RWPE2 (cell line): ENCODE data around the gene CELF2.

Experiments
- ATAC-seq: fragments of 200-7000 bp; cut with Tn5 transposase; 3 replicates; pipeline ENCODE4 v1.9.1; 2021; ENCODE audit warnings: low read depth
- DNase-seq: peaks from one replicate; pipeline ENCODE4 v3.0.0-alpha.2; 2020; ENCODE audit warnings: low spot score
- H3K27ac ChIP-seq: fragments of 450-650 bp; 2 replicates; pipeline ENCODE4 v1.5.1; 2017; ENCODE audit warnings: mild to moderate bottlenecking; ENCODE audit not compliant: poor library complexity, severe bottlenecking
- H3K27me3 ChIP-seq: fragments of 250-450 bp; sonication (Bioruptor Pico); 2 replicates; pipeline ENCODE4 v1.5.1; 2021; ENCODE audit warnings: mild to moderate bottlenecking, moderate library complexity; ENCODE audit not compliant: insufficient read depth, poor library complexity, severe bottlenecking
- H3K36me3 ChIP-seq: fragments of 250-450 bp; sonication (Bioruptor Pico); 2 replicates; pipeline ENCODE4 v1.5.1; 2020; ENCODE audit warnings: low read depth, mild to moderate bottlenecking, moderate library complexity
- H3K4me1 ChIP-seq: fragments of 250-450 bp; sonication (Bioruptor Pico); 2 replicates; pipeline ENCODE4 v1.5.1; 2021; ENCODE audit warnings: mild to moderate bottlenecking, moderate library complexity; ENCODE audit not compliant: insufficient read depth, poor library complexity, severe bottlenecking
- H3K4me3 ChIP-seq: fragments of 250-450 bp; sonication (Bioruptor Pico); 2 replicates; pipeline ENCODE4 v1.5.1; 2021; ENCODE audit warnings: mild to moderate bottlenecking, moderate library complexity; ENCODE audit not compliant: severe bottlenecking
- H3K9me3 ChIP-seq: fragments of 250-450 bp; sonication (Bioruptor Pico); 2 replicates; pipeline ENCODE4 v1.5.1; 2021; ENCODE audit warnings: mild to moderate bottlenecking, moderate library complexity; ENCODE audit not compliant: severe bottlenecking
- TF ChIP-seq, protein P1 (sequence below): fragments of 450-650 bp; IDR thresholded peaks from one replicate; pipeline ENCODE4 v1.5.1; 2017; ENCODE audit warnings: mild to moderate bottlenecking, moderate library complexity; ENCODE audit not compliant: poor library complexity, severe bottlenecking

CELF2 gene

DNA sequence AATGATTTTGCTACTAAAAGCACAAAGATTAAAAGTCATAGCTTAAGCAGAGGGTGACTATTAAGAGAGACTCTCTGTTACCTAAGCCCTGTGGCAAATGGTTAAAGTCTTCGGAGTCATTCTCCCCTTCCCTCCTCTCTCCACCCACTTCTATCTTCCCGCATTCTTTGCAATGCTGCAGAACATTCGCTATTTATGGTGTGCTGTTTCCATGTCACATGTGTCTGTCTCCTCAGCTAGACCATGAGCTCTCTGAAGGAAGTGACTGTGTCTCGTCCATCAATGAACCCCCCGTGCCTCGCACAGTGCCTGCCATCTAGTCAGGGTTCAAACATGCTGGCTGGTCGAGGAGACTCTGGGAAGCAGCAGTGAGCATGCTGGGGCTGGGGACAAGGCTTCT is 321.3 kb downstream of the CELF2 start:
- ATAC-seq (no peak), DNase-seq (no peak)
- no peaks in the 10 kb centered on the region for H3K27me3 ChIP-seq
- H3K9me3 ChIP-seq: no peaks in the 10 kb centered on the region
- H3K4me3 ChIP-seq: no peak overlapping the region
- TF ChIP-seq, protein P1, sequence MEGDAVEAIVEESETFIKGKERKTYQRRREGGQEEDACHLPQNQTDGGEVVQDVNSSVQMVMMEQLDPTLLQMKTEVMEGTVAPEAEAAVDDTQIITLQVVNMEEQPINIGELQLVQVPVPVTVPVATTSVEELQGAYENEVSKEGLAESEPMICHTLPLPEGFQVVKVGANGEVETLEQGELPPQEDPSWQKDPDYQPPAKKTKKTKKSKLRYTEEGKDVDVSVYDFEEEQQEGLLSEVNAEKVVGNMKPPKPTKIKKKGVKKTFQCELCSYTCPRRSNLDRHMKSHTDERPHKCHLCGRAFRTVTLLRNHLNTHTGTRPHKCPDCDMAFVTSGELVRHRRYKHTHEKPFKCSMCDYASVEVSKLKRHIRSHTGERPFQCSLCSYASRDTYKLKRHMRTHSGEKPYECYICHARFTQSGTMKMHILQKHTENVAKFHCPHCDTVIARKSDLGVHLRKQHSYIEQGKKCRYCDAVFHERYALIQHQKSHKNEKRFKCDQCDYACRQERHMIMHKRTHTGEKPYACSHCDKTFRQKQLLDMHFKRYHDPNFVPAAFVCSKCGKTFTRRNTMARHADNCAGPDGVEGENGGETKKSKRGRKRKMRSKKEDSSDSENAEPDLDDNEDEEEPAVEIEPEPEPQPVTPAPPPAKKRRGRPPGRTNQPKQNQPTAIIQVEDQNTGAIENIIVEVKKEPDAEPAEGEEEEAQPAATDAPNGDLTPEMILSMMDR: no peak
- no peaks in the 10 kb centered on the region for H3K4me1 ChIP-seq
- no peak overlapping the region for H3K27ac ChIP-seq
- no peaks in the 10 kb centered on the region for H3K36me3 ChIP-seq

DNA sequence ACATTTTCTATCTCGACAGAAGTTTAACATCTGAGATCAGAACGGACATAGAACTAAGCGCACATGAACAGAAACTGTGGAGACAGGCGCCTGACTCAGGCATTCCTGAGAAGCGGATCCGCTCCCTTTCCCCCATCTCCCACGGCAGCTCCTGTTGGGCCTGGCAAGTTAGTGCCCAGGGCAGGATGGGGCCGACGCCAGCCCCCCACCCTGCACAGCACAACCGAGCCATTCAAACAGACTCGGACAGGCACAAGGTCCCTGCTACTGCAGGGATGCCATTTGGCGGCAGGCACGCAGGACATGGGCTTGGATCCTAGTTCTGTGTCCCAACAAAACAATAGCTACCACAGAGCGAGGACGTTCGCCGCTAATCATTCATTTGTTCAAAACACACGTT is 322.0 kb downstream of the CELF2 start:
- ATAC-seq (no peak), DNase-seq (no peak)
- Histone ChIP-seq H3K4me1 (no peaks in the 10 kb centered on the region), H3K9me3 (no peaks in the 10 kb centered on the region), H3K27ac (no peak overlapping the region), H3K4me3 (no peak overlapping the region), H3K36me3 (no peaks in the 10 kb centered on the region), H3K27me3 (no peaks in the 10 kb centered on the region)
- TF ChIP-seq, protein P1: no peak

DNA sequence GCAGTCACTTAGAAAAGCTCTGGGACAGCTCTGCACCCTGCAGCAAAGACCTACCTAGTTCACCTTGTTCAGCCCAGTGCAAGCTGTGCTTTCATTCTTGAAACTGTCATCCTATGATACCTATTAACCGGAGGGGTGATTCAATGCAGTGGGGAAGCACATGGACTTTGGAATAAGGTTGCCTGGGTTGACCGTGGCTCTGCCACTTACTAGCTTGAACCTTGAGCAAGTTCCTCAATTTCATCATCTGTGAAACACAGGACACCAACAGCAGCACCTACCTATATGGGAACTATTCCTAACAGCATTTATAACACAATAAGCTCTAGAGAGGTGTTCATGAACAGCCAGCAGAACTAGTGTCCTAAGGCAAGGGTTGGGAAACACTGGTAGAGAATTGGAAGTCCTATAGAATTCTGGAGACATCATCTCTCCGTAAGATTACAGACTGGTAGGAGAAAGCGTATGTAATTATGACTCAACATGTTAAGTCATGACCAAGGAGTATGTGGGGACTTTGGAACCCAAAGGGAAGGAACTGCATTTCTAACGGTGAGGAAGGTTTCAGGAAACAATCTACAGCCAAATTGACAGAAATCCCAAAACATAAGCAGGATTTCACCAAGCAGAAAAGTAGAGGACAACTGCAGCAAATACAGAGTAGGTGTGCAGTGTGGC is 323.8 kb downstream of the CELF2 start:
- H3K9me3 ChIP-seq: no peaks in the 10 kb centered on the region
- H3K4me1 ChIP-seq: no peaks in the 10 kb centered on the region
- TF ChIP-seq, protein P1: no peak
- no peaks in the 10 kb centered on the region for H3K27me3 ChIP-seq
- DNase-seq: no peak
- no peak overlapping the region for H3K4me3 ChIP-seq
- no peak overlapping the region for H3K27ac ChIP-seq
- no peak for ATAC-seq
- no peaks in the 10 kb centered on the region for H3K36me3 ChIP-seq

DNA sequence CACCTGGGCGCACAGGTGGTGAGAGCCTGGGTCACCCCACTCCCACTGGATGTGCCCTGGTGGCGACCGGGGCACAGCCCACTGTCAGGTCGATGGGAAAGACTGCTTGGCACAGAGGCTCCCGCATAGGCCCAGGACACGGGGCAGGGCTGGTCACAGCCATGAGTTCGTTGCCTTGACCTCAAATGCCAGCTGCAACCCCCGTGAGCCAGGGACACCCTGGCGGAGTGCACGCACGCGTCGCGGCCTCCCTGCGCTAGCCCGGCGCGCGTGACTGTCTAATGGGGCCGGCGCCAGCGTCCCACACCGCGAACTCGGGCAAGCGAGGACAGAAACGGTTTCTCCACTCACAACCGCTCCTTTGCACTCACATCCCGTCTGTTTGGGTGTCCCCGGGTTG is 326.4 kb downstream of the CELF2 start:
- TF ChIP-seq, protein P1: no peak
- no peak for ATAC-seq
- no peaks in the 10 kb centered on the region for H3K27me3 ChIP-seq
- no peak for DNase-seq
- no peaks in the 10 kb centered on the region for H3K4me1 ChIP-seq
- H3K9me3 ChIP-seq: no peaks in the 10 kb centered on the region
- no peak overlapping the region for H3K4me3 ChIP-seq
- no peaks in the 10 kb centered on the region for H3K36me3 ChIP-seq
- no peak overlapping the region for H3K27ac ChIP-seq

DNA sequence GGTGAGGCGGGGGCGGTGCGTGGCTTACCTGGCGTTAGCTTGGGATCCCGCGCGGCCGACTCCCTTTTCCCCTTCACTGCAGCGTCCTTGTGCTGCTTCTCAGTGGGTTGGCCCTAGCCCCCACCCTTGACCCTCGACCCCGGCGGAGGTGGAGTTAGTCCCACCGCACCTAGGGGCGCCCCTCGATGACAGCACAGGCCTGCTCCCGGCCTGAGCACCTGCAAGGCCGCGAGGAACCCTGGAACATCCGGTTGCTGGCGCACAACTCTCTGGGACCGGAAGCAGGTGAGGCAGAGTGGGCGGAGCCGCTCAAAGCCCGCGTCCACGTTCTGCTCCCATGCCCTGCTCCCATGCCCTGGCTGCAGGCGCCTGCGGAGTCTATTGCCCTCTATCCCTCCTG is 326.9 kb downstream of the CELF2 start:
- Histone ChIP-seq H3K27me3 (no peaks in the 10 kb centered on the region), H3K4me1 (no peaks in the 10 kb centered on the region), H3K9me3 (no peaks in the 10 kb centered on the region), H3K36me3 (no peaks in the 10 kb centered on the region), H3K27ac (no peak overlapping the region), H3K4me3 (no peak overlapping the region)
- TF ChIP-seq, protein P1: no peak
- DNase-seq: no peak
- no peak for ATAC-seq
